SJCRH30 (cell line): ENCODE results near the gene PRSS33. TPM values are rescaled to one million over a fixed set of nuclear protein-coding genes. Genes with fewer than 3 reads are reported as not detected.
A peak's percentile ranks its signal among the peaks of the same experiment; 100 is the strongest.

Experiments used
- DNase-seq, 2 experiments: peaks; one replicate each; pipeline ENCODE4 v3.0.0-alpha.2; 2015 to 2020
- H3K27ac ChIP-seq: fragments of 250-450 bp; sonication (Bioruptor Pico); 2 replicates; pipeline ENCODE4 v1.5.1; 2020; ENCODE audit warnings: mild to moderate bottlenecking, moderate library complexity
- H3K27me3 ChIP-seq: fragments of 250-450 bp; sonication (Bioruptor Pico); 2 replicates; pipeline ENCODE4 v1.5.1; 2020; ENCODE audit warnings: mild to moderate bottlenecking, moderate library complexity
- H3K36me3 ChIP-seq: fragments of 250-450 bp; sonication (Bioruptor Pico); 2 replicates; pipeline ENCODE4 v1.5.1; 2020; ENCODE audit warnings: mild to moderate bottlenecking, moderate library complexity
- H3K4me1 ChIP-seq: fragments of 250-450 bp; sonication (Bioruptor Pico); 2 replicates; pipeline ENCODE4 v1.5.1; 2020; ENCODE audit warnings: mild to moderate bottlenecking, moderate library complexity
- H3K4me3 ChIP-seq: fragments of 250-450 bp; sonication (Bioruptor Pico); 2 replicates; pipeline ENCODE4 v1.5.1; 2020; ENCODE audit warnings: mild to moderate bottlenecking, moderate library complexity
- H3K9me3 ChIP-seq: fragments of 250-450 bp; sonication (Bioruptor Pico); replicated peaks from 2 replicates; pipeline ENCODE4 v1.5.1; 2020; ENCODE audit warnings: mild to moderate bottlenecking, moderate library complexity
- total RNA-seq: library from RNA; depleted of rRNA; stranded (reverse); fragments of >200 nt; shearing (Covaris generic); gene quantifications from 2 replicates; pipeline ENCODE4 v1.2.3, GENCODE V29; 2014

Gene PRSS33
- total RNA-seq, 1 experiment from 2014 or later: not detected

DNA sequence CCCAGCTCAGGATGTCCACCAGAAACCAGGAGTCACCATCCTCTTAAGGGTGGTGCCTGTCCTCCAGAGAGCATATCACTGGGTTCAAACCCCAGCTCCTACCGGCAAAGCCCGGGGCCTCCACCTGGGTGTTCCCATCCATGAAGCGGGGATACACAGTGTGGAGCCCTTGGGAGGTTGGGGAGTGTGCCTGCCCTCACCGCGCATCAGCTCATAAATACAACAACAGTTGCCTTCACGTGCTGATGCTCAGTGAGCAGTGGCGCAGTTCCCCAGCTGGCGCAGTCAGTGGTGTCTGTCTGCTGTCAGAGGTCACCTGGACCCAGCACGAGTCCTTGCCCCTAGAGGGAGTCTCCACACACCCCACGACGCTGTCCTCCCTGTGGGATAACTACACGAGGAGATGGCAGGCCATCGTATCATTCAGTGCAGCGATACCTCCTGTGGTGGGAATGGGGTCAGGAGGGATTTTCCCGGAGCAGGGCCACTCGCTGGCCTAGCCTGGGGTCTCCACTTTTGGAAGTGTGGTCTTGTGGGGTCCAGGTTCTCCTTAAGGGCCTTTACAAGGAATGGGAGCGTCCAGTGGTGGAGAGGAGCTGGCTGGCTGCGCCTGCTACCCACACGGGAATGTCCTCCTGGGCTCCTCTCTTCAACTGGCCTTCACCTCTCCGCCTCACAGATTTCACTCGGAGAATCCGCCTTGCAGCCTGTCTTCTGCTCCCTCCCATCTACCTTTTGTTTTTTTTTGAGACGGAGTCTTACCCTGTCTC is 8.0 kb downstream of the PRSS33 start:
- peaks cover 3% of the 10 kb centered on the region; the same call in 1 of the 2 replicates for H3K4me1 ChIP-seq
- H3K4me3 ChIP-seq: no peak overlapping the region
- H3K9me3 ChIP-seq: no peaks in the 10 kb centered on the region
- DNase-seq: no peak
- H3K36me3 ChIP-seq: 0 out of 2 replicates have a peak, but pooled peaks cover under 1% of the 10 kb centered on the region
- no peaks in the 10 kb centered on the region for H3K27me3 ChIP-seq
- no peak overlapping the region for H3K27ac ChIP-seq

DNA sequence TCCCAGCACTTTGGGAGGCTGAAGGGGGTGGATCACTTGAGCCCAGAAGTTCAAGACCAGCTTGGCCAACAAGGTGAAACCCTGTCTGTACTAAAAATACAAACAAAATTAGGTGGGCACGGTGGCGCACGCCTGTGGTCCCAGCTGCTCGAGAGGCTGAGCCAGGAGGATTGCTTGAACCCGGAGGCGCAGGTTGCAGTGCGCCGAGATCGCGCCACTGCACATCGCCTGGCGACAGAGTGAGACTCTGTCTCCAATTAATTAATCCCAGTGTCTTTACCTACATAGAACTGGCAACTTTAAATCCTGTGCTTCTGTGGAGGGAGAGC is 8.8 kb downstream of the PRSS33 start:
- DNase-seq: no peak
- Histone ChIP-seq H3K27me3 (no peaks in the 10 kb centered on the region), H3K9me3 (no peaks in the 10 kb centered on the region), H3K27ac (no peak overlapping the region), H3K36me3 (peaks cover 6% of the 10 kb centered on the region; the same call in 1 of the 2 replicates), H3K4me3 (no peak overlapping the region), H3K4me1 (peaks cover 8% of the 10 kb centered on the region; the same call in 1 of the 2 replicates)

GRCh38 chr16:2777903-2778629 is 9.3 kb downstream of the PRSS33 start:
- no peak for DNase-seq
- Histone ChIP-seq H3K27me3 (no peaks in the 10 kb centered on the region), H3K27ac (peak overlapping the region; percentile 99), H3K36me3 (peaks cover 10% of the 10 kb centered on the region), H3K9me3 (no peaks in the 10 kb centered on the region), H3K4me1 (peaks cover 8% of the 10 kb centered on the region; the same call in 1 of the 2 replicates), H3K4me3 (peak overlapping the region; percentile 94)

GRCh38 chr16:2777231-2777902 is 10.0 kb downstream of the PRSS33 start, which contains the start of gene ELOB:
TSS of gene ELOB (minus strand) at chr16:2777280. CDS start at chr16:2777239, 41 bp downstream.
- H3K27me3 ChIP-seq: no peaks in the 10 kb centered on the region
- H3K9me3 ChIP-seq: no peaks in the 10 kb centered on the region
- H3K36me3 ChIP-seq: peaks cover 10% of the 10 kb centered on the region
- H3K4me1 ChIP-seq: peaks cover 8% of the 10 kb centered on the region; the same call in 1 of the 2 replicates
- DNase-seq: peak; percentile 81 to 85
- peak within 1 kb of the TSS; percentile 94 for H3K4me3 ChIP-seq
- H3K27ac ChIP-seq: peak within 1 kb of the TSS; percentile 99

GRCh38 chr16:2776500-2777139 is 10.7 kb downstream of the PRSS33 start:
- Histone ChIP-seq H3K9me3 (no peaks in the 10 kb centered on the region), H3K27ac (peak overlapping the region; percentile 48), H3K4me1 (peaks cover 8% of the 10 kb centered on the region; the same call in 1 of the 2 replicates), H3K27me3 (no peaks in the 10 kb centered on the region), H3K4me3 (peak overlapping the region; percentile 94), H3K36me3 (peaks cover 17% of the 10 kb centered on the region)
- DNase-seq: peak; percentile 28 to 29

DNA sequence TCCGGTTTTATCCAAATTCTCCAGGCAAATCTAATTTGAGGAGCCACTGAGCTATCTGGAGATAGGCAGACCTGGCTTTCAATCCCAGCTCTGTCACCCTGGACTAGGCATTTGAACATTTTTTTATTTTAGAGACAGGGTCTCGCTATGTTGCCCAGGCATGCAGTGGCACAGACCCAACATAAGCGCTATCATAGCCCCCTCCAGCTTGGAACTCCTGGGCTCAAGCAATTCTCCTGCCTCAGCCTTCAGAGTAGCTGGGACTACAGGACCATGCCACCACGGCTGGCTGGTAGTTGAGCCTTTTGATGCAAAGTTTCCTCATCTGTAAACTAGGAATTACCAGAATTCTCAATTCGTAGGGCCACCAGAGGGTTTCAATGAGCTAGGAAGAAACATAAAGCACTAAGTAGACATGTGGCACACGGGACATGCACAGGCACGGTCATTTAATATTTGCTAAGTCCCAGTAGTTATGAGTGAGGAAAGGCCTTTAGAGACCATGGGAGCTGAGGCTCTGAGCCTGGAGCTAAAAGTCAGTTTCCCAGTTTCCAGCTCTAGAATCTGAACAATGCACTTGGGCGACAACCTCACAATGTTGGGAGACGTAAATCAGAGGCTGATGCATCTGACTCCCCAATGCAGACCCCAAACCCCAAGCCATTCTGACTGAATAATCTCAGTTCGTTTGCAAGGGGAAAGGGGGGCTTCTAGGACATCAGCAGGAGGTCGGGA is 11.4 kb downstream of the PRSS33 start:
- Histone ChIP-seq H3K27me3 (no peaks in the 10 kb centered on the region), H3K27ac (no peak overlapping the region), H3K4me3 (peak overlapping the region; percentile 94), H3K4me1 (peaks cover 8% of the 10 kb centered on the region; the same call in 1 of the 2 replicates), H3K36me3 (peaks cover 23% of the 10 kb centered on the region), H3K9me3 (no peaks in the 10 kb centered on the region)
- DNase-seq: no peak

- H3K36me3 ChIP-seq: peaks cover 29% of the 10 kb centered on the region
- H3K27ac ChIP-seq: no peak overlapping the region
- no peak overlapping the region for H3K4me3 ChIP-seq
- peaks cover 8% of the 10 kb centered on the region; the same call in 1 of the 2 replicates for H3K4me1 ChIP-seq
- no peaks in the 10 kb centered on the region for H3K9me3 ChIP-seq
- no peaks in the 10 kb centered on the region for H3K27me3 ChIP-seq
- DNase-seq: no peak
Measured at GRCh38 chr16:2775131-2775716, 12.1 kb downstream of the PRSS33 start.

DNA sequence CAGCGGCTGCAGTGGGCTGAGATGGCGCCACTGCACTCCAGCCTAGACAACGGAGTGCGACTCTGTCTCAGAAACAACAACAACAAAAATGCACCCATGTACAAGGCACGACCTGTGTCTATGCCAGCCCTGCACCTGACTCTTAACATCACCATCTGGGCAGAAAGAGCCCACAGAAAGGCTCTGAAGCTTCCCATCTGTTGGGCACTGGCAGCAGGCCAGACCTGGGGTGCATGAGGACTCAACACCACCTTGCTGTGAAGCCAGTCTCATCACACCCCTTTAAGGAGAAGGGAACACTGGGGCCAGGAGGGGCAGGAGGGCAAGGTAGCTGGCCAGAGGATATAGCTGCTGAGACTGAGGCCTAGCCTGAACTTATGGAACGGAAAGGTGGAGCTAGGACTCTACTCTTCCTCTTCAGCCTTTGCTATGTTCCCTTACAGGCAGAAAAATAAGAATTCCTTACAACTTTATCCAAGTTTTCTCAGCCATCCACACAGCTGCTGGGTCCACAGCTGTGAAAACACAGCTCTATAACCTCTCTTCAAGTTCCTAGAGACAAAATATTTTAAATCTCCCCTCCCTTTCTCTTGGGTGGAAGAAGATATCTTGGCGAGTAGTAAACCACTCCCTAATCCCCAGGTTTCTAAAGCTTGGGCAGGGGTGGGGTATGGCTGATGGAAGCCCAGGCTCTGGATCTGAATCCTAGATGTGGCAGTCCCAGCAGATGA is 13.0 kb downstream of the PRSS33 start:
- peaks cover 8% of the 10 kb centered on the region; the same call in 1 of the 2 replicates for H3K4me1 ChIP-seq
- H3K27me3 ChIP-seq: no peaks in the 10 kb centered on the region
- H3K36me3 ChIP-seq: peaks cover 38% of the 10 kb centered on the region
- no peak overlapping the region for H3K27ac ChIP-seq
- no peaks in the 10 kb centered on the region for H3K9me3 ChIP-seq
- H3K4me3 ChIP-seq: no peak overlapping the region
- peak in 1 of 2 experiments; percentile 26 for DNase-seq

- Histone ChIP-seq H3K27ac (no peak overlapping the region), H3K4me1 (peaks cover 7% of the 10 kb centered on the region; the same call in 1 of the 2 replicates), H3K36me3 (peaks cover 47% of the 10 kb centered on the region), H3K9me3 (no peaks in the 10 kb centered on the region), H3K4me3 (no peak overlapping the region), H3K27me3 (no peaks in the 10 kb centered on the region)
- no peak for DNase-seq
Measured at GRCh38 chr16:2773188-2773968, 14.0 kb downstream of the PRSS33 start.

GRCh38 chr16:2771496-2772402 is 15.6 kb downstream of the PRSS33 start:
- H3K27me3 ChIP-seq: no peaks in the 10 kb centered on the region
- peaks cover 6% of the 10 kb centered on the region; the same call in 1 of the 2 replicates for H3K4me1 ChIP-seq
- DNase-seq: no peak
- H3K27ac ChIP-seq: no peak overlapping the region
- peaks cover 63% of the 10 kb centered on the region for H3K36me3 ChIP-seq
- no peak overlapping the region for H3K4me3 ChIP-seq
- no peaks in the 10 kb centered on the region for H3K9me3 ChIP-seq

DNA sequence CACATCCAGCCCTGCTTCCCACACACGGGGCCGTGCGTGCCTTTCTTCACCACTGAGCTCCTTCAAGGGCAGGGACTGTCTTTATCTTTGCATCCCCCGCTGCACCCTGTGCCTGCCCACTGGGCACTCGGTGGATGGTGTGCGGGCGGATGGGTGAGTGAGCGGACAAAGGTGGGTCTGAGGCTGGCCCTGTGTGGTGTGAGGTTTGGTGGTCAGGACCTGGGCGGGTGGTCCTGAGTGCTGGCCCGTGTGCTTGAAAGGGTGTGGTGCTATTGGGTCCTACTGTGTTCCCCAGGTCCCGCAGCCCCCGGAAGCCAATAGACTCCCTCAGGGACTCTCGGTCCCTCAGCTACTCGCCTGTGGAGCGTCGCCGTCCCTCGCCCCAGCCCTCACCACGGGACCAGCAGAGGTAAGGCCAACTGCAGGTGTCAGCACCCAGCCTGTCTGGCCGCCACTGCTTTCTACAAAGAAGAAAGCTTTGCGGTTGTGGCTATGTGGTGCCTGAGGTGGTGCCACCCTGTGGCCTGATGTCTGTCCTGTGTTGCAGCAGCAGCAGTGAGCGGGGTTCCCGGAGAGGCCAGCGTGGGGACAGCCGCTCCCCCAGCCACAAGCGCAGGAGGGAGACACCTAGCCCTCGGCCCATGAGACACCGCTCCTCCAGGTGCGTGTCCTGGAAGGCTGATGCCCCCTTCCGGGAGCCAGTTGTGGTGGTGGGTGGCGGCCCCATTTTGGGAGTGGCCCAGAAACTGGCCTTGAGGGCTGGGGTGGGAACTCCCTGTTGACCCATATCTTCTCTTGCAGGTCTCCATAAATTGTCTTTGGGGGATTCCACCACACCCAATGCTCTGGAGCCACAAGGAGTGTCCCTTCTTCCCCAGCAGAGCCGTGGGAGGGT is 17.1 kb downstream of the PRSS33 start:
- Histone ChIP-seq H3K4me3 (no peak overlapping the region), H3K36me3 (peaks cover 78% of the 10 kb centered on the region), H3K27ac (no peak overlapping the region), H3K4me1 (peaks cover 6% of the 10 kb centered on the region; the same call in 1 of the 2 replicates), H3K27me3 (no peaks in the 10 kb centered on the region), H3K9me3 (no peaks in the 10 kb centered on the region)
- no peak for DNase-seq
